Lung microvascular endothelial cell (primary cell): ENCODE results near the gene CST9. TPM values are rescaled to one million over a fixed set of nuclear protein-coding genes. Genes with fewer than 3 reads are reported as not detected.
A peak's percentile ranks its signal among the peaks of the same experiment; 100 is the strongest.
"Not testable (repeated sequence)": the region's sequence is repeated elsewhere in the genome, so short reads cannot be mapped to it uniquely, and the experiment has no call there.

ENCODE experiments used
- DNase-seq, 2 donors: peaks; one replicate each; pipeline versions ENCODE4 v3.0.0 to v3.0.0-alpha.2; 2010; ENCODE audit warnings: low read depth in 2 of 2
- total RNA-seq: library from RNA; depleted of rRNA; stranded (reverse); fragments of >200 nt; gene quantifications from 2 replicates; pipeline ENCODE4 v1.2.1, GENCODE V29; 2014

Gene CST9
- total RNA-seq, 1 donor from 2014 or later: under 0.01 TPM

GRCh38 chr20:23637282-23638221 lies 31.8 kb upstream of the CST9 start, which contains the start of gene CST3:
CST3 (minus strand) TSS chr20:23637955; CDS start chr20:23637862, 93 bp downstream.
- peak; percentile 89 to 92 for DNase-seq

GRCh38 chr20:23636908-23637281 lies 31.2 kb upstream of the CST9 start:
- DNase-seq: no peak

- DNase-seq: no peak
Observed at GRCh38 chr20:23636182-23636907, 30.6 kb upstream of the CST9 start.

GRCh38 chr20:23635768-23636090 lies 30.0 kb upstream of the CST9 start:
- not testable (repeated sequence) for DNase-seq

- peak in 1 of 2 donors; percentile 54 for DNase-seq
Observed at GRCh38 chr20:23634985-23635767, 29.5 kb upstream of the CST9 start.

- DNase-seq: no peak
Observed at GRCh38 chr20:23634044-23634801, 28.5 kb upstream of the CST9 start.

- DNase-seq: no peak
Observed at GRCh38 chr20:23632711-23633573, 27.2 kb upstream of the CST9 start.

- no peak for DNase-seq
Observed at GRCh38 chr20:23631981-23632710, 26.4 kb upstream of the CST9 start.

- no peak for DNase-seq
Observed at GRCh38 chr20:23631226-23631822, 25.6 kb upstream of the CST9 start.

GRCh38 chr20:23630392-23630849 lies 24.7 kb upstream of the CST9 start:
- DNase-seq: no peak

GRCh38 chr20:23629542-23630391 lies 24.1 kb upstream of the CST9 start:
- peak in 1 of 2 donors; percentile 80 for DNase-seq

- peak; percentile 82 to 86 for DNase-seq
Observed at GRCh38 chr20:23629017-23629541, 23.4 kb upstream of the CST9 start.

GRCh38 chr20:23628402-23629016 lies 22.8 kb upstream of the CST9 start:
- DNase-seq: no peak

- no peak for DNase-seq
Observed at GRCh38 chr20:23627501-23627900, 21.8 kb upstream of the CST9 start.

- DNase-seq: no peak
Observed at GRCh38 chr20:23626040-23626620, 20.4 kb upstream of the CST9 start.

GRCh38 chr20:23625236-23625964 lies 19.7 kb upstream of the CST9 start:
- no peak for DNase-seq
